Testis (tissue), 3 donors: ENCODE data around the gene CEP152. TPM values are rescaled to one million over a fixed set of nuclear protein-coding genes. Genes with fewer than 3 reads are reported as not detected.
"Not testable (repeated sequence)": the region's sequence is repeated elsewhere in the genome, so short reads cannot be mapped to it uniquely, and the experiment has no call there.

ENCODE experiments used
- DNase-seq: peaks from one replicate; pipeline ENCODE4 v3.0.0-alpha.2; 2019
- H3K27ac ChIP-seq, 2 donors: fragments of 200-600 bp; sonication (generic); one replicate each; pipeline ENCODE4 v1.5.1; 2019
- H3K27me3 ChIP-seq: fragments of 200-600 bp; sonication (generic); one replicate; pipeline ENCODE4 v1.5.1; 2019
- H3K36me3 ChIP-seq: fragments of 200-600 bp; sonication (generic); one replicate; pipeline ENCODE4 v1.5.1; 2017; ENCODE audit warnings: low read depth; ENCODE audit errors: missing control alignments
- H3K4me1 ChIP-seq: fragments of 200-600 bp; sonication (generic); one replicate; pipeline ENCODE4 v1.5.1; 2019
- H3K4me3 ChIP-seq, 2 donors: fragments of 200-600 bp; sonication (generic); one replicate each; pipeline ENCODE4 v1.5.1; 2017 to 2019
- H3K9me3 ChIP-seq: fragments of 200-600 bp; sonication (generic); one replicate; pipeline ENCODE4 v1.5.1; 2017
- POLR2A ChIP-seq: fragments of 450-650 bp; IDR thresholded peaks from one replicate; pipeline ENCODE4 v1.6.1; 2017; ENCODE audit warnings: antibody characterized with exemption, mild to moderate bottlenecking, moderate library complexity
- WGBS, 2 donors: methylation state at CpG; one replicate each; pipeline ENCODE4 v1.1.5; 2018; 5-methylcytosine and 5-hydroxymethylcytosine counted together
- intact Hi-C: fragments of 100-400 bp; cut with DNase I; formaldehyde crosslinking; loops from one replicate; pipeline ENCODE4 v1.15.1; 2023; ENCODE audit warnings: low total_unique reads
- polyA plus RNA-seq: library from polyadenylated mRNA; stranded (reverse); fragments of 350-450 nt; fragmentation: Illumina TruSeq; extraction: RNeasy Lipid Tissue Mini Kit (QIAGEN cat#74804); gene quantifications from one replicate; pipeline ENCODE4 v1.2.3, GENCODE V29; 2014; ENCODE audit warnings: low read depth, low replicate concordance; ENCODE audit not compliant: insufficient read depth
- total RNA-seq, 2 donors: library from RNA; depleted of rRNA; stranded (reverse); fragments of >200 nt; gene quantifications; one replicate each; pipeline ENCODE4 v1.2.3, GENCODE V29; 2016
- TF ChIP-seq, protein P1 (sequence below), 3 experiments: fragments of 450-650 bp in 2 of 3; fragments of 200-600 bp in 1 of 3; sonication (generic) in 1 of 3; IDR thresholded peaks; one replicate each; pipeline ENCODE4 v1.5.1; 2016 to 2019; ENCODE audit warnings: antibody characterized with exemption in 3 of 3, mild to moderate bottlenecking in 2 of 3, moderate library complexity in 1 of 3

CEP152 gene
- total and polyA plus RNA-seq, 3 donors from 2014 or later: 11.5 to 66.3 (median 34.7) TPM

- intact Hi-C loops: no loop called here
- TF ChIP-seq, protein P1, sequence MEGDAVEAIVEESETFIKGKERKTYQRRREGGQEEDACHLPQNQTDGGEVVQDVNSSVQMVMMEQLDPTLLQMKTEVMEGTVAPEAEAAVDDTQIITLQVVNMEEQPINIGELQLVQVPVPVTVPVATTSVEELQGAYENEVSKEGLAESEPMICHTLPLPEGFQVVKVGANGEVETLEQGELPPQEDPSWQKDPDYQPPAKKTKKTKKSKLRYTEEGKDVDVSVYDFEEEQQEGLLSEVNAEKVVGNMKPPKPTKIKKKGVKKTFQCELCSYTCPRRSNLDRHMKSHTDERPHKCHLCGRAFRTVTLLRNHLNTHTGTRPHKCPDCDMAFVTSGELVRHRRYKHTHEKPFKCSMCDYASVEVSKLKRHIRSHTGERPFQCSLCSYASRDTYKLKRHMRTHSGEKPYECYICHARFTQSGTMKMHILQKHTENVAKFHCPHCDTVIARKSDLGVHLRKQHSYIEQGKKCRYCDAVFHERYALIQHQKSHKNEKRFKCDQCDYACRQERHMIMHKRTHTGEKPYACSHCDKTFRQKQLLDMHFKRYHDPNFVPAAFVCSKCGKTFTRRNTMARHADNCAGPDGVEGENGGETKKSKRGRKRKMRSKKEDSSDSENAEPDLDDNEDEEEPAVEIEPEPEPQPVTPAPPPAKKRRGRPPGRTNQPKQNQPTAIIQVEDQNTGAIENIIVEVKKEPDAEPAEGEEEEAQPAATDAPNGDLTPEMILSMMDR (IDR thresholded peaks at IDR 0.05): no peak
- TF ChIP-seq POLR2A: no peak
- Histone ChIP-seq H3K4me3 (no peak overlapping the region), H3K27me3 (no peaks in the 10 kb centered on the region), H3K9me3 (no peaks in the 10 kb centered on the region), H3K27ac (peak overlapping the region; percentile 4 to 76), H3K4me1 (no peaks in the 10 kb centered on the region), H3K36me3 (no peaks in the 10 kb centered on the region)
- 61 to 72% methylated on average over 3 of the region's 3 CpGs for WGBS, 2 donors
- DNase-seq: no peak
Observed at GRCh38 chr15:48796930-48797329, 13.9 kb downstream of the CEP152 start.

DNA sequence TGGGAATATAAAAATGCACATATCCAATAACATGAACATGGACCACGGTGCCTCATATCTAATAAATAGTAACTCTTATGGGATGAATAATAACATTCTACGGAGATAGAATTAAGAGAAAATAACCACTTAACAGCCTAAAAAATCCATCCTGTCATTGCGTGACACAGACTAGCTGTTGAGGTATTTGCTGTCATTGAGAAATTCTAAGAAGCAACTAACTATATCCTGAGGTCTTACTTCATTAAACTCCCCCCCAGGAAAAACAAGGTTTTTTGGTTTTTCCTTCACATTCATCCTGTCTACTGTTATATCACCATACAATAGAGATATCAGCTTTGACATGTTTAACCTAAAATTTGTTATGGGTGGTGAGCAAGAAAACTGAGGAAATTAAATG lies 14.3 kb downstream of the CEP152 start:
- Histone ChIP-seq H3K9me3 (no peaks in the 10 kb centered on the region), H3K36me3 (no peaks in the 10 kb centered on the region), H3K27ac (peak overlapping the region; percentile 4 to 76), H3K4me3 (peak overlapping the region in 1 of 2 donors; percentile 4), H3K27me3 (no peaks in the 10 kb centered on the region), H3K4me1 (no peaks in the 10 kb centered on the region)
- no peak for DNase-seq
- WGBS, 2 donors: 60 to 75% methylated on average over 3 of the region's 3 CpGs
- intact Hi-C loops: no loop called here
- TF ChIP-seq, protein P1 (IDR thresholded peaks at IDR 0.05): no peak
- no peak for TF ChIP-seq POLR2A

DNA sequence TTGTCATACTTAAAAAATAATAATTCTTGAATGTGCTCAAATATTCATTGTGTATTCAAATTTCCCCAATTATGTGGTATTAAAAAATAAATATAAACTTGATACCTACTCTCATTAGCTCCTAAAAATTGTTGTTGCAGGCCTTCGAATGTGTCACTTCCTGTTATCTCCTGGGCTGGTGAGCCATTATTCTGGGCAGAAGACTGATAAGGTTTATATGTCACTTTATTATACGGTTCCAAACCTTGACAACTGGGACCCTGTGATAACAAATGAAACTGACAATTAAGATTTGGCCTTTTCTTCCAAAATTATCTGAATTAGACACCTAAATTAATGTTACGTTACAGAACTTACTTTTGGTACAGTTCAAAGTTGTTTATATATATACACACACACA lies 15.0 kb downstream of the CEP152 start:
- no peak overlapping the region for H3K4me3 ChIP-seq
- TF ChIP-seq, protein P1 (IDR thresholded peaks at IDR 0.05): no peak
- no peak for TF ChIP-seq POLR2A
- 68% methylated on average over 3 of the region's 3 CpGs for WGBS, 2 donors
- no peaks in the 10 kb centered on the region for H3K27me3 ChIP-seq
- no peaks in the 10 kb centered on the region for H3K9me3 ChIP-seq
- no peaks in the 10 kb centered on the region for H3K4me1 ChIP-seq
- intact Hi-C loops: no loop called here
- peak overlapping the region in 1 of 2 donors; percentile 76 for H3K27ac ChIP-seq
- no peaks in the 10 kb centered on the region for H3K36me3 ChIP-seq
- DNase-seq: no peak

DNA sequence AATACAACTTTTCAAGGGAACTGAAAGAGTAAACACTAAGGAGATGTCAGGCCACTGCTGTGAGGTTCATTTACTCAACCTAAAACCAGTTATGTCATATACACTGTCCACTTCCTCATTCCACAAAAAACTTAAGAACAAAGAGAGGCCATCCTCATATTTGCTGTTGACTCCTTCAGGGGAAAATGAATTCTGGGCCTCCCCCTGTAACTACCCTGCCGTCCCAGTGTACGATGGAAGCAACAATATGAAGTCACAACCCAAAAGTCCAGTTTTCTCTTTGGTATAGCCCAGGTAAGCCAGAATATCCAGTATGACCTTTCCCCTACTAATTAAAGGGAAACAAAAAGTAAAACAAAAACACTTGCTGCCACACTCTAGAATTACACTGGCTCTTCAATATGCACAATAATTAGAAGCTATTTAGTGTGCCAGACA lies 16.2 kb downstream of the CEP152 start:
- 62 to 64% methylated on average over 2 of the region's 2 CpGs for WGBS, 2 donors
- intact Hi-C loops: no loop called here
- H3K27me3 ChIP-seq: no peaks in the 10 kb centered on the region
- DNase-seq: no peak
- no peaks in the 10 kb centered on the region for H3K36me3 ChIP-seq
- no peaks in the 10 kb centered on the region for H3K4me1 ChIP-seq
- H3K4me3 ChIP-seq: no peak overlapping the region
- TF ChIP-seq, protein P1 (IDR thresholded peaks at IDR 0.05): no peak
- TF ChIP-seq POLR2A: no peak
- peak overlapping the region; percentile 2 to 76 for H3K27ac ChIP-seq
- H3K9me3 ChIP-seq: no peaks in the 10 kb centered on the region

DNA sequence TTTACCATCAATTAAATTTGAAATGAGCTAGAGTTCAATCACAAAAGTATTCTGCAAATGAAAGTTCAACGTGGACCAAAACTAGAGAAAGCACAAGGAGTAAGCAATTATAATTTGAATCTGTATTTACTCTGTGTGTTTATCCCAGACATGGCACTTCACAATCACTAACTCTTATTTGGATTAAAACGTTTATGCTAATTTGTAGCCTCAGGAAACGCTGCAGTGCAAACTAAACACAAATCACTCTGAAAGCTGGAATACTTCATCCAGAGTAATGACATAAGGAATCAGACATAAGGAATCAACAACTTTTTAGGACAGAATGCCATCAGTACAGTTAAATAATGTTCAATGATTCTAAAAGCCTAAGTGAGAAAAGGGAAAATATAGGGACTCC lies 18.5 kb downstream of the CEP152 start:
- no peaks in the 10 kb centered on the region for H3K27me3 ChIP-seq
- intact Hi-C loops: no loop called here
- no peaks in the 10 kb centered on the region for H3K36me3 ChIP-seq
- no peaks in the 10 kb centered on the region for H3K4me1 ChIP-seq
- 39 to 46% methylated on average over 3 of the region's 3 CpGs for WGBS, 2 donors
- H3K27ac ChIP-seq: peak overlapping the region in 1 of 2 donors; percentile 26
- no peak overlapping the region for H3K4me3 ChIP-seq
- H3K9me3 ChIP-seq: no peaks in the 10 kb centered on the region
- TF ChIP-seq POLR2A: no peak
- TF ChIP-seq, protein P1 (IDR thresholded peaks at IDR 0.05): no peak
- no peak for DNase-seq

DNA sequence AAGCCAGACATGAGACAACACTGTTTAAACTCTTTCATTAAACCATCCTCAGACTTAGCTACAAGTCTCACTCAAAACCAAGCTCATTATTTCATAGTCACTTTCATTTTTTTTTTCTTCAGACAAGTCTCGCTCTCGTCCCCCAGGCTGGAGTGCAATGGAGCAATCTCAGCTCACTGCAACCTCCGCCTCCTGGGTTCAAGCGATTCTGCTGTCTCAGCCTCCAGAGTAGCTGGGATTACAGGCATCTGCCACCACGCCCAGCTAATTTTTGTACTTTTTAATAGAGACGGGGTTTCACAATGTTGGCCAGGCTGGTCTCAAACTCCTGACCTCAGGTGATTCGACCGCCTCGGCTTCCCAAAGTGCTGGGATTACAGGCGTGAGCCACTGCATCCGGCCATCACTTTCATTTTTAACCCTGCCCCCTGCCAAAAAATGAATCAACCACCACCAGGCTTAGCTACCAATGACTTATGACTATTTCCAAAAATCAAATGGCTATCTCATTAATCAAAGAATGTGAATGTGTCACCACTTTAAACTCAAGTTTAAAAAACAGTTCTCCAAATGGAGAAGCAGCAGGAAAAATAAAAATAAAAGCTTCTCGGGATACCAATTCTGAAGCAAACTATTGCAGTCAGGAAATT lies 20.3 kb downstream of the CEP152 start:
- H3K27me3 ChIP-seq, H3K4me3 ChIP-seq, H3K36me3 ChIP-seq, H3K4me1 ChIP-seq, H3K27ac ChIP-seq, DNase-seq, intact Hi-C loops, H3K9me3 ChIP-seq: not testable (repeated sequence)
- WGBS, 2 donors: 94 to 95% methylated on average over 12 of the region's 12 CpGs
